ENCODE measurements around the gene ZG16B. TPM values are rescaled to one million over a fixed set of nuclear protein-coding genes. Genes with fewer than 3 reads are reported as not detected.

ZG16B gene
- total RNA-seq, 1 experiment from 2014 or later, result 0.34 TPM

- POLR2A ChIA-PET, result interaction anchor here (0.5 to 1.0 kb wide), 2 partner anchors 60 to 80 kb away, joined by 4 read pairs; no protein-coding TSS in a partner anchor
- H3K27me3 ChIP-seq (replicated peaks; ENCODE audit: control insufficient read depth, insufficient read depth, low read length), result no peaks in the 10 kb centered on the region
- no peak for TF ChIP-seq CTCF (IDR thresholded peaks at IDR 0.05; ENCODE audit: insufficient read depth in 1 of 2, low read depth in 1 of 2, low read length in 1 of 2, severe bottlenecking in 1 of 2, unreplicated experiment in 1 of 2)
- peak; percentile 91 to 93 for DNase-seq
- H3K9me3 ChIP-seq, result peaks cover 15% of the 10 kb centered on the region
- peaks cover 18% of the 10 kb centered on the region for H3K36me3 ChIP-seq (ENCODE audit: control insufficient read depth, insufficient read depth, low read length)
- Mint-ChIP-seq H3K27me3 (ENCODE audit: insufficient read depth, unreplicated experiment) (no peaks in the 10 kb centered on the region), H3K4me1 (ENCODE audit: low read depth, unreplicated experiment) (peaks cover 7% of the 10 kb centered on the region), H3K27ac (ENCODE audit: unreplicated experiment) (peak within 1 kb of the TSS; percentile 79), H3K36me3 (ENCODE audit: insufficient read depth, unreplicated experiment) (peaks cover 58% of the 10 kb centered on the region), H3K4me3 (ENCODE audit: unreplicated experiment) (peak within 1 kb of the TSS; percentile 84), H3K9me3 (ENCODE audit: unreplicated experiment) (peaks cover 12% of the 10 kb centered on the region)
- intact Hi-C loops (cut with micrococcal nuclease; ENCODE audit: unreplicated experiment), result loop anchor here (1.0 to 5.0 kb wide), 3 partner anchors 11 to 105 kb away; partner anchors contain the start of gene SRRM2
- peaks cover 10% of the 10 kb centered on the region; the same call in 1 of the 2 replicates for H3K4me1 ChIP-seq
- CTCF ChIA-PET, result interaction anchor here (0.6 to 2.1 kb wide), 4 partner anchors 11 to 112 kb away, joined by 4 to 11 read pairs (median 6); partner anchors contain the start of gene FLYWCH2
- H3K4me3 ChIP-seq (ENCODE audit: low read depth, low read length), result peak within 1 kb of the TSS; percentile 66
- TSS peak; percentile 77 for BruUV-seq (replicated peaks)
Measured at GRCh38 chr16:2857451-2858244, 27.5 kb downstream of the ZG16B start, which contains the start of gene PRSS22. PRSS22 (minus strand) TSS chr16:2858170; CDS start chr16:2858104, 66 bp downstream.

- no peaks in the 10 kb centered on the region for H3K27me3 Mint-ChIP-seq (ENCODE audit: insufficient read depth, unreplicated experiment)
- TF ChIP-seq CTCF (IDR thresholded peaks at IDR 0.05; ENCODE audit: insufficient read depth in 1 of 2, low read depth in 1 of 2, low read length in 1 of 2, severe bottlenecking in 1 of 2, unreplicated experiment in 1 of 2), result peak; percentile 34 to 42
- H3K36me3 ChIP-seq (ENCODE audit: control insufficient read depth, insufficient read depth, low read length), result peaks cover 14% of the 10 kb centered on the region
Measured at GRCh38 chr16:2858245-2859025, 28.3 kb downstream of the ZG16B start.

More at GRCh38 chr16:2858245-2859025, 28.3 kb downstream of the ZG16B start:
- POLR2A ChIA-PET, result interaction anchor here (0.8 to 1.0 kb wide), 2 partner anchors 24 to 81 kb away, joined by 4 to 5 read pairs; partner anchors contain the start of gene FLYWCH2
- CTCF ChIA-PET, result interaction anchor here (0.6 to 2.1 kb wide), 8 partner anchors 10 to 161 kb away, joined by 3 to 11 read pairs (median 6); partner anchors contain the start of genes FLYWCH2 and TNFRSF12A
- Mint-ChIP-seq H3K4me1 (ENCODE audit: low read depth, unreplicated experiment) (peaks cover 7% of the 10 kb centered on the region), H3K36me3 (ENCODE audit: insufficient read depth, unreplicated experiment) (peaks cover 51% of the 10 kb centered on the region), H3K9me3 (ENCODE audit: unreplicated experiment) (peaks cover 12% of the 10 kb centered on the region), H3K4me3 (ENCODE audit: unreplicated experiment) (peak overlapping the region; percentile 84), H3K27ac (ENCODE audit: unreplicated experiment) (peak overlapping the region; percentile 79)
- H3K9me3 ChIP-seq, result peaks cover 15% of the 10 kb centered on the region
- peak overlapping the region; percentile 66 for H3K4me3 ChIP-seq (ENCODE audit: low read depth, low read length)
- peaks cover 10% of the 10 kb centered on the region; the same call in 1 of the 2 replicates for H3K4me1 ChIP-seq
- BruUV-seq (replicated peaks), result no TSS peak
- peak; percentile 96 for DNase-seq
- H3K27me3 ChIP-seq (replicated peaks; ENCODE audit: control insufficient read depth, insufficient read depth, low read length), result no peaks in the 10 kb centered on the region
- intact Hi-C loops (cut with micrococcal nuclease; ENCODE audit: unreplicated experiment), result loop anchor here (1.0 to 5.0 kb wide), 3 partner anchors 10 to 106 kb away; partner anchors contain the start of gene SRRM2
